ENCODE measurements around the gene SH3D19.

GRCh38 chr4:151227172-151227571 lies 98.2 kb downstream of the SH3D19 start:
- TF ChIP-seq, protein P1, sequence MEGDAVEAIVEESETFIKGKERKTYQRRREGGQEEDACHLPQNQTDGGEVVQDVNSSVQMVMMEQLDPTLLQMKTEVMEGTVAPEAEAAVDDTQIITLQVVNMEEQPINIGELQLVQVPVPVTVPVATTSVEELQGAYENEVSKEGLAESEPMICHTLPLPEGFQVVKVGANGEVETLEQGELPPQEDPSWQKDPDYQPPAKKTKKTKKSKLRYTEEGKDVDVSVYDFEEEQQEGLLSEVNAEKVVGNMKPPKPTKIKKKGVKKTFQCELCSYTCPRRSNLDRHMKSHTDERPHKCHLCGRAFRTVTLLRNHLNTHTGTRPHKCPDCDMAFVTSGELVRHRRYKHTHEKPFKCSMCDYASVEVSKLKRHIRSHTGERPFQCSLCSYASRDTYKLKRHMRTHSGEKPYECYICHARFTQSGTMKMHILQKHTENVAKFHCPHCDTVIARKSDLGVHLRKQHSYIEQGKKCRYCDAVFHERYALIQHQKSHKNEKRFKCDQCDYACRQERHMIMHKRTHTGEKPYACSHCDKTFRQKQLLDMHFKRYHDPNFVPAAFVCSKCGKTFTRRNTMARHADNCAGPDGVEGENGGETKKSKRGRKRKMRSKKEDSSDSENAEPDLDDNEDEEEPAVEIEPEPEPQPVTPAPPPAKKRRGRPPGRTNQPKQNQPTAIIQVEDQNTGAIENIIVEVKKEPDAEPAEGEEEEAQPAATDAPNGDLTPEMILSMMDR (conservative IDR thresholded peaks at IDR 0.05): no peak
- no peak for TF ChIP-seq EZH2 (IDR thresholded peaks at IDR 0.05; ENCODE audit: low read depth)

Measured in PC-9 (cell line).